GM18502 (cell line): ENCODE measurements around the gene ARHGAP1.

Experiments
- ATAC-seq: cut with Tn5 transposase; IDR thresholded peaks from one replicate; pipeline ENCODE4 v1.9.1; 2021; ENCODE audit warnings: mild to moderate bottlenecking; ENCODE audit not compliant: unreplicated experiment, poor library complexity

ARHGAP1 gene

GRCh38 chr11:46643986-46644385, 56.4 kb downstream of the ARHGAP1 start:
- ATAC-seq, result no peak

- no peak for ATAC-seq
Measured at GRCh38 chr11:46643531-46643930, 56.9 kb downstream of the ARHGAP1 start.

GRCh38 chr11:46642627-46643335, 57.6 kb downstream of the ARHGAP1 start:
- no peak for ATAC-seq

- ATAC-seq, result no peak
Measured at GRCh38 chr11:46641639-46642038, 58.8 kb downstream of the ARHGAP1 start.

- no peak for ATAC-seq
Measured at GRCh38 chr11:46640036-46640788, 60.2 kb downstream of the ARHGAP1 start.

- no peak for ATAC-seq
Measured at GRCh38 chr11:46639197-46639839, 61.1 kb downstream of the ARHGAP1 start.

GRCh38 chr11:46637546-46637945, 62.9 kb downstream of the ARHGAP1 start:
- ATAC-seq, result no peak

- ATAC-seq, result no peak
Measured at GRCh38 chr11:46635557-46636139, 64.8 kb downstream of the ARHGAP1 start.

GRCh38 chr11:46633291-46634217, 66.9 kb downstream of the ARHGAP1 start:
- no peak for ATAC-seq

- ATAC-seq, result no peak
Measured at GRCh38 chr11:46632502-46632901, 67.9 kb downstream of the ARHGAP1 start.

GRCh38 chr11:46631676-46632075, 68.7 kb downstream of the ARHGAP1 start:
- ATAC-seq, result no peak

- no peak for ATAC-seq
Measured at GRCh38 chr11:46630237-46630636, 70.2 kb downstream of the ARHGAP1 start.

GRCh38 chr11:46628961-46629360, 71.5 kb downstream of the ARHGAP1 start:
- ATAC-seq, result no peak
